ENCODE results near the gene SLC2A13.
"Not testable (repeated sequence)": the region's sequence is repeated elsewhere in the genome, so short reads cannot be mapped to it uniquely, and the experiment has no call there.

Gene SLC2A13

DNA sequence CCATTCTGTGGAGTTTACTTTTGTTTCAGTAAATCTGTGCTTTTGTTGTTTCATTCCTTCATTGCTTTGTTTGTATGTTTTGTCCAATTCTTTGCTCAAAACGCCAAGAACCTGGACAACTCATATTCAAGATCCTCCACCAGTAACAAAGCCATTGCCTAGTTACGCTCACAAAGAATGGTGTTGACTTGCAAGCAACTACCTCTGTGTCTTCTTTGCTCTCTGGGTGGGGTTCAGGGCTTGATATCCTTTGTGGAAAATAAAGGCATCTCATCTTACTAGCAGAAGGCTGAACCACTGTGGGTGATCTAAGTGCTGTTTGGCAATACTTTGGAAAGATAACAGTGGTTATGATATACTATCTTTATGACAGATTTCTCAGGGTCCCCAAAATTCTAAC is 252.9 kb downstream of the SLC2A13 start:
- H3K27me3 ChIP-seq (ENCODE audit: control insufficient read depth, insufficient read depth, low read length): no peaks in the 10 kb centered on the region

DNA sequence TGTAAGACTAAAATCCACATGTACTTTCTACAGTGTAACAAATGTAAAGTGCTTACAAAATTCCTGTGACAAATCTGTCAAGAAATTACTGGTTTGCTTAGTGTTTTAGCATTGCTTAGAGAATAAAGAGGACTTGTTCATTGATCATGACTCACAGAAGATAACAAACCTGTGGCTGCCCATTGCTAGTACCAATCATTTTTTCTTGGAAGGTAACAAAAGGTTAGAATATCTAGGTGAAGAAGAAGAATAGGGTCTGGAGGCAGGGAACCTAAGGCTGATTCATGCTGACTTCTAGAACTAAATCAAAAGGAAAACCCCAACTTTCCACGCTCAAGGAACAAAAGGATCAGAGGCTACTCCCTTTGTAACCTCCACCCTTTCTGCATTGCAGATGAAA is 253.5 kb downstream of the SLC2A13 start:
- no peak overlapping the region for H3K9ac ChIP-seq (ENCODE audit: low read depth, low read length)
- H3K4me1 ChIP-seq (ENCODE audit: control insufficient read depth, insufficient read depth, low read length): no peaks in the 10 kb centered on the region
- H3K36me3 ChIP-seq (ENCODE audit: insufficient read depth, low read length): no peaks in the 10 kb centered on the region
- H3K4me3 ChIP-seq (ENCODE audit: low read length): no peak overlapping the region
- no peak overlapping the region for H3K4me2 ChIP-seq (ENCODE audit: low read length)
- H3K27me3 ChIP-seq (ENCODE audit: control insufficient read depth, insufficient read depth, low read length): no peaks in the 10 kb centered on the region
- no peaks in the 10 kb centered on the region for H3K9me3 ChIP-seq (replicated peaks; ENCODE audit: low read length)

More for the DNA sequence above, 252.9 kb downstream of the SLC2A13 start:
- H3K4me1 ChIP-seq (ENCODE audit: control insufficient read depth, insufficient read depth, low read length): no peaks in the 10 kb centered on the region
- no peak overlapping the region for H3K9ac ChIP-seq (ENCODE audit: low read depth, low read length)
- no peaks in the 10 kb centered on the region for H3K36me3 ChIP-seq (ENCODE audit: insufficient read depth, low read length)
- no peak overlapping the region for H3K4me3 ChIP-seq (ENCODE audit: low read length)
- no peak overlapping the region for H3K4me2 ChIP-seq (ENCODE audit: low read length)
- no peaks in the 10 kb centered on the region for H3K9me3 ChIP-seq (replicated peaks; ENCODE audit: low read length)

DNA sequence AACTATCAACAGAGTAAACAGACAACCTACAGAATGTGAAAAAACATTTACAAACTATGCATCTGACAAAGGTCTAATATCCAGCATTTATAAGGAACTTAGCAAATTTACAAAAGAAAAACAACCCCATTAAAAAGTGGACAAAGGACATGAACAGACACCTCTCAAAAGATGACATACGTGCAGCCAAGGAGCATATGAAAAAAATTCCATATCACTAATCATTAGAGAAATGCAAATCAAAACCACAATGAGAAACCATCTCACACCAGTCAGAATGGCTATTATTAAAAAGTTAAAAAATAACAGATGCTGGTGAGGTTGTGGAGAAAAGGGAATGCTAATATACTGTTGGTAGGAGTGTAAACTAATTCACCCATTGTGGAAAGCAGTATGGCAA is 257.7 kb downstream of the SLC2A13 start:
- not testable (repeated sequence) for H3K36me3 ChIP-seq (ENCODE audit: insufficient read depth, low read length); H3K4me1 ChIP-seq (ENCODE audit: control insufficient read depth, insufficient read depth, low read length); H3K9me3 ChIP-seq (replicated peaks; ENCODE audit: low read length); H3K27me3 ChIP-seq (ENCODE audit: control insufficient read depth, insufficient read depth, low read length); H3K4me2 ChIP-seq (ENCODE audit: low read length); H3K9ac ChIP-seq (ENCODE audit: low read depth, low read length); H3K4me3 ChIP-seq (ENCODE audit: low read length)

DNA sequence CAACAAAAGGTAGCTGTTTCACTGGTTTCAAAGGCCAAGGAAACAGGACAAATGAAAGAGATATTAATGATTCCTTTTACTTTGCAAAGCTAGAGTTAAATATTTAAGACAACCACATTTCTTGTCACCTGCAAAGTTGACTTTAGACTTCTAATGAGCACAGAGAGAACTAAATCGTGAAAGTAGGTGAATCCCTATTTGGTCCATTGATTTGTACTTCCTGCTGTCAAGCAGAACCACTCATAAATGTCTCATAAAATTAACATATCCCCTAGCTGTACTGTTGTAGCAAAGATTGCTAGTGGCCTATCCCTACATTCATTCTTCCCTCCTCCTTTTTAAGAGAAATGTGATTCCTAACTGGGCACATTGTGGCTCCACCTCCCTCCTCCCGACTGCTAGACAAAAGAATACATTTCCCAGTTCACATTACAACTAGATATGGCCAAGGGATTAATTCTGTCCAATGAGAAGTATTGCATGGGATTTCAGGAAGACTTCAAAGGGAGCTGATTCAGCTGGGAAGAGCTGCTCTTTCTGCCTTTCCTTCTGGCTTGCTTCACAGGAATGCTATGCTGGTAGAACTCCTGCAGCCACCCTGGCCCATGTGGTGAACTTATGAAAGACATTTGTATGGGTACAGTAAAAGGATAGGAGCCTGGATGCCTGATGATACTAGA is 258.8 kb downstream of the SLC2A13 start:
- Histone ChIP-seq H3K4me1 (ENCODE audit: control insufficient read depth, insufficient read depth, low read length) (no peaks in the 10 kb centered on the region), H3K9me3 (replicated peaks; ENCODE audit: low read length) (no peaks in the 10 kb centered on the region), H3K4me2 (ENCODE audit: low read length) (no peak overlapping the region), H3K4me3 (ENCODE audit: low read length) (no peak overlapping the region), H3K36me3 (ENCODE audit: insufficient read depth, low read length) (no peaks in the 10 kb centered on the region), H3K9ac (ENCODE audit: low read depth, low read length) (no peak overlapping the region), H3K27me3 (ENCODE audit: control insufficient read depth, insufficient read depth, low read length) (no peaks in the 10 kb centered on the region)

DNA sequence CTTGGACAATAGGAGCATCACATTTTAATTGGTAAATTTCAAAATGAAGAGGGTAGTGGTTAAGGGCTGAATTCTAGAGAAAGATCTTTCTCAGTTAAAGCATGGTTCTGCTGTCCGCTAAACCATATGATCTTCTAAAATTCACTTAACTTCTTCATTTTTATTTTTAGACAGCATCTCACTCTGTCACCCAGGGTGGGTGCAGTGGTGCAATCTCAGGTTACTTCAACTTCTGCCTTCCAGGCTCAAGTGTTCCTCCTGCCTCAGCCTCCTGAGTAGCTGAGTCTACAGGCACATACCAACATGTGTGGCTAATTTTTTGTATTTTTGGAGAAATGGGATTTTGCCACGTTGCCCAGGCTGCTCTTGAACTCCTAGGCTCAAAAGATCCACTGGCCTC is 259.6 kb downstream of the SLC2A13 start:
- H3K9me3 ChIP-seq (replicated peaks; ENCODE audit: low read length): no peaks in the 10 kb centered on the region
- H3K4me1 ChIP-seq (ENCODE audit: control insufficient read depth, insufficient read depth, low read length): no peaks in the 10 kb centered on the region
- no peak overlapping the region for H3K4me3 ChIP-seq (ENCODE audit: low read length)
- H3K36me3 ChIP-seq (ENCODE audit: insufficient read depth, low read length): no peaks in the 10 kb centered on the region
- H3K4me2 ChIP-seq (ENCODE audit: low read length): no peak overlapping the region
- H3K27me3 ChIP-seq (ENCODE audit: control insufficient read depth, insufficient read depth, low read length): no peaks in the 10 kb centered on the region
- no peak overlapping the region for H3K9ac ChIP-seq (ENCODE audit: low read depth, low read length)

DNA sequence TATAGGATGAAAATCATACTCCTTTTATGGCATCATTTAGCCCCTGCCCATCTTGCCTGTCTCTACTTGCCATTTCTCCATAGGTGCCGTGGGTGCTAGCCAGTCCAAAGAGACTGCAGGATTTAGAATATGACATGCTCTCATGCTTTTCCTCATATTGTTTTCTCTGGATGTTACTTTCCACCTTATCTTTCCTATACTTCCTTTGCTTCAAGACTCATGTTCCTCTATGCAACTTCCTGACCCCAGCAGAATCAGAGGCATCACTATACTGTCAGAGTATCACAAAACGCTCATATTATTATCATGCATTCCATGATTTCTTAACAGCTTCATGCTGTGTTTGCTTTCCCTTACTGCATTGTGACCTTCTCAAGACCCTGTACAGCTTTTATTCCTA is 265.5 kb downstream of the SLC2A13 start:
- no peaks in the 10 kb centered on the region for H3K9me3 ChIP-seq (replicated peaks; ENCODE audit: low read length)
- H3K4me1 ChIP-seq (ENCODE audit: control insufficient read depth, insufficient read depth, low read length): no peaks in the 10 kb centered on the region
- H3K27me3 ChIP-seq (ENCODE audit: control insufficient read depth, insufficient read depth, low read length): no peaks in the 10 kb centered on the region
- no peak overlapping the region for H3K4me3 ChIP-seq (ENCODE audit: low read length)
- H3K9ac ChIP-seq (ENCODE audit: low read depth, low read length): no peak overlapping the region
- H3K4me2 ChIP-seq (ENCODE audit: low read length): no peak overlapping the region
- no peaks in the 10 kb centered on the region for H3K36me3 ChIP-seq (ENCODE audit: insufficient read depth, low read length)

DNA sequence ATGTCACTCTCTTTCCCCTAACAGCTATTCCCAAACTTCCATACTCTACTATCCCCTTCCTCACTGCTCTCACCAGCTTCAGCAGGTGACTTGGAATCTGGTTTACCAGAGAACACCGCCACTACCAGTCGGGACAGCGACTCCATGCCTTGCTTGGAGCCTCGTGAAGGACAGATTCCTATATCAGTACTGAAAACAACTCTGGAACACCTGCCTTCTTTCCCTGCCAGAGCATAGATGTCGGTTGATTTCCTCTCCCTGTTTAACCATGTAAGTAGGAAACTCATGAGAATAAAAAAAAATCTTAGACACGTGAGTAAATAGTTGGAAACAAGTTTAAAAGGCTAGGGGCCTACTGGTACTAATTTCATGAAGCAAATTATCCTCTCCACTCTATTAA is 266.8 kb downstream of the SLC2A13 start:
- Histone ChIP-seq H3K4me1 (ENCODE audit: control insufficient read depth, insufficient read depth, low read length) (no peaks in the 10 kb centered on the region), H3K9ac (ENCODE audit: low read depth, low read length) (no peak overlapping the region), H3K27me3 (ENCODE audit: control insufficient read depth, insufficient read depth, low read length) (no peaks in the 10 kb centered on the region), H3K4me3 (ENCODE audit: low read length) (no peak overlapping the region), H3K9me3 (replicated peaks; ENCODE audit: low read length) (no peaks in the 10 kb centered on the region), H3K36me3 (ENCODE audit: insufficient read depth, low read length) (no peaks in the 10 kb centered on the region), H3K4me2 (ENCODE audit: low read length) (no peak overlapping the region)

DNA sequence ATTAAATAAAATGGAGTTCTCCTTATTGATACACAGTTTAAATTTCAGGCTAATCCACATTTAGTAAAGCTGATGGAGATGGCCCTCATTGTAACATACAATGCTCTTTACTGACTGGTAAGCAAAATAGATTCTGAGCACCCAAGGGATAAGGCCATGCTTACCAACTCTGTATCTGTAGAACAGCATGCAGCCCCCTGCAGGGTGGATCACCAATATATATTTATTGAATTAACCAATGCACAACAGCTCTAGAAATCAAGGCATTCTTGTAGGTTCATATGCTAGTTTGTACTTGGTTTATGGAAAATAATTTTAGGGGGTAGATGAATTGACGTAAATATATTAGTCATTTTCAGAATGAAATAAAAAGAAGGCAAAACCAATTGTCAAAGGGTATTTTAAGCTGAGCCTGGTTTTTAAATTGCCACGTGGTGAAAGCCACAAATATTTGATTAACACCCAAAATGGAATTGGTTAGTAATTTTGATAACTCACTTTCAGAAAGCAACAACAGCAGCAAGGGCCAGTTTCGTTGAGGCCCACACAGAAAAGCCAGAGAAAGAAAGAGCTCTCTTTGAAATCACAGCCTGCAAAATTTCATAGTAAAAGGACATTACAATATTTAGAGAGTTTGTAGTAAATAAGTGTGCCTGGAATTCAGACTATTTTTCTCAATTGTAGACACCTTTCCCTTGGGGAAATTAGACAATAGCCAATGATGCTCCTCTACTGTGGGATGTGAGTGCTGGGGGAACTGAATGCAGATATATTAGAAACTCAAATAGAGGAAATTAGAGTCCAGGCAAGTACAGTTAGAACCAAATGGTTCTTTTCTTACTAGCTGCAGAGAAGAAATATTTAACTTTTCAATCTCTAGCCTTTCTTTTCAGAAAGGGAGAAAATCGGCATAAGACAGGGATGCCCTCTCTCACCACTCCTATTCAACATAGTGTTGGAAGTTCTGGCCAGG is 270.1 kb downstream of the SLC2A13 start:
- Histone ChIP-seq H3K27me3 (ENCODE audit: control insufficient read depth, insufficient read depth, low read length) (no peaks in the 10 kb centered on the region), H3K36me3 (ENCODE audit: insufficient read depth, low read length) (no peaks in the 10 kb centered on the region), H3K4me1 (ENCODE audit: control insufficient read depth, insufficient read depth, low read length) (no peaks in the 10 kb centered on the region), H3K4me3 (ENCODE audit: low read length) (no peak overlapping the region), H3K9ac (ENCODE audit: low read depth, low read length) (no peak overlapping the region), H3K4me2 (ENCODE audit: low read length) (no peak overlapping the region), H3K9me3 (replicated peaks; ENCODE audit: low read length) (no peaks in the 10 kb centered on the region)

DNA sequence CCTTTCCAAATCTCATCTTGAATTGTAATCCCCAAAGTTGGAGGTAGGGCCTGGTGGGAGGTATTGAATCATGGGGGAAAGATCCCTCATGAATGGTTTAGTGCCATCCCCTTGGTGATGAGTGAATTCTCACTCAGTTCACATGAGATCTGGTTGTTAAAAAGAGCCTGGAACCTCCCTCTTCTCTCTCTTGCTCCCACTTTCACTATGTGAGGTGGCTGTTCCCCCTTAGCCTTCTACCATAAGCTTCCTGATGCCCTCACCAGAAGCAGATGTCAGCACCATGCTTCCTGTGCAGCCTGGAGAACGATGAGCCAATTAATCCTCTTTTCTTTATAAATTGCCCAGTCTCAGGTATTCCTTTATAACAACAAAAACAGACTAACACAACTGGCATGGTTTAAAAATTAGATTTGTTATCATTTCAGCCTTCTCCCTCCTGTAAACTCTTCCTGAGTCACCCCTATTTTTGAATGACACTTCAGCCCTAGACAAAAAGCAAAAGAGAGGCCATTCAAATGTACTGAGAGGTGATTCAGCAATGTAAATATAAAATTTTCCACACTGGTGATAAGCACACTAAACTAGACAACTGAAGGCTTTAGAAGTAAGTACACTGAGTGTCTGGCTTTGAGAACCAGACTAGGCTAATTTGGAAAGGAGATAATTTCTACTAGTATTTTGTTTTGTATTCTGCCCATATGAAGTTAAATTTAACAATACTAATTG is 274.1 kb downstream of the SLC2A13 start:
- no peak overlapping the region for H3K9ac ChIP-seq (ENCODE audit: low read depth, low read length)
- H3K9me3 ChIP-seq (replicated peaks; ENCODE audit: low read length): no peaks in the 10 kb centered on the region

DNA sequence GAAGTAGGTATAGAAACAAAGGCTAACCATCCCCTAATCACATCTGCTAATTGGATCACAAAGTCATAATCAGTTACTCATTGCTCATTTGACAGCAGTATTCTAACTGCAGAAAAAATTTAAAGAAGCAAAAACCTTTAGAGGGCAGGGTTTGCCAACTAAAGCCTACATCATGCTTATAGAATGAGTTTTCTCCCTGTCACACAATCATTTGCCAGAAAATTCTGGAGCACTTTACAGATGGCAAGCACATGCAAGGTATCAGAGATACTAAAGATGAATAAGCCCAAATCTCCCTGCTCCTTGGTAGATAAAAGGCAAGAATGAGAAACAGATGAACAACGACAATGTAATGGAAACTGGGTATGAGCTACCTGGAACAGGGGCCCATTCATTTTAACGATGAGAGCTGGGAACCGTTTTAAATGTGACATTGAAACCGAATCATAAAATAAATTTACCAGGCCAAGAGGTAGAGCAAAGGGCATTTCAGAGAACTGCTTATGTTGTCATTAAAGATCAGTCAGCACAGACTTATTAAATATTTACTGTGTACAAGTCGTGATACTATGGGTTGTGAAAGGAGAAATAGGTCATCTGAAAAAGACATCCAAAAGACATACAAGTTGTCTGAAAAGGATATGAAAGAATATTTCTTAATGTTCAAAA is 274.9 kb downstream of the SLC2A13 start:
- Histone ChIP-seq H3K36me3 (ENCODE audit: insufficient read depth, low read length) (no peaks in the 10 kb centered on the region), H3K4me3 (ENCODE audit: low read length) (no peak overlapping the region), H3K4me1 (ENCODE audit: control insufficient read depth, insufficient read depth, low read length) (no peaks in the 10 kb centered on the region), H3K27me3 (ENCODE audit: control insufficient read depth, insufficient read depth, low read length) (no peaks in the 10 kb centered on the region), H3K9ac (ENCODE audit: low read depth, low read length) (no peak overlapping the region), H3K9me3 (replicated peaks; ENCODE audit: low read length) (no peaks in the 10 kb centered on the region), H3K4me2 (ENCODE audit: low read length) (no peak overlapping the region)

More for the DNA sequence above, 274.1 kb downstream of the SLC2A13 start:
- Histone ChIP-seq H3K27me3 (ENCODE audit: control insufficient read depth, insufficient read depth, low read length) (no peaks in the 10 kb centered on the region), H3K4me1 (ENCODE audit: control insufficient read depth, insufficient read depth, low read length) (no peaks in the 10 kb centered on the region), H3K4me2 (ENCODE audit: low read length) (no peak overlapping the region), H3K36me3 (ENCODE audit: insufficient read depth, low read length) (no peaks in the 10 kb centered on the region), H3K4me3 (ENCODE audit: low read length) (no peak overlapping the region)

DNA sequence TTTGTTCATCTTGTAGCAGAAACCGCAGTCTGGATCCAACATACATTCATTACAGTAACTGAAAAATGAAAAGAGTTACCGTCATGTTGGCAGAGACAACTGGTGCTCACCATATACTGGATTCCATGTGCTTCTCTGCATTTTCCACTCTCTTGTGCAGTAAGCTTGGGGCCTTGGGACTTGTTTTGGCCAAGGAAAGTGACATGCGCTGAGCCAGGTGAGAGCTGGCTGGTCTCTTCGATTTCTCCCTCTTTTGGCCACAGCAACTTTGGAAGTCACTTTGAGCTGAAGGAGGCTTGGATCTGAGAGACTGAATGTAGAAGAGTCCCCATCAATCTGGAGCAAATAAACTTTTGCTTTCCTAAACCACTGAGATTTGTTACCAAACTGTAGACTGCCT is 275.7 kb downstream of the SLC2A13 start:
- no peak overlapping the region for H3K9ac ChIP-seq (ENCODE audit: low read depth, low read length)
- H3K9me3 ChIP-seq (replicated peaks; ENCODE audit: low read length): no peaks in the 10 kb centered on the region
- H3K4me3 ChIP-seq (ENCODE audit: low read length): no peak overlapping the region
- H3K36me3 ChIP-seq (ENCODE audit: insufficient read depth, low read length): no peaks in the 10 kb centered on the region
- H3K4me2 ChIP-seq (ENCODE audit: low read length): no peak overlapping the region
- H3K27me3 ChIP-seq (ENCODE audit: control insufficient read depth, insufficient read depth, low read length): no peaks in the 10 kb centered on the region
- no peaks in the 10 kb centered on the region for H3K4me1 ChIP-seq (ENCODE audit: control insufficient read depth, insufficient read depth, low read length)

Measured in skeletal muscle satellite cell (primary cell).